ENCODE data around the gene HSDL1. TPM values are rescaled to one million over a fixed set of nuclear protein-coding genes. Genes with fewer than 3 reads are reported as not detected.

The HSDL1 gene
- total RNA-seq, 1 donor from 2014 or later, result 29.2 TPM

GRCh38 chr16:84132527-84133285, 12.3 kb downstream of the HSDL1 start:
- Histone ChIP-seq H3K4me2 (ENCODE audit: low read length) (no peak overlapping the region), H3K27me3 (ENCODE audit: insufficient read depth, low read length) (no peaks in the 10 kb centered on the region), H3K27ac (ENCODE audit: low read depth, low read length) (no peak overlapping the region), H3K36me3 (ENCODE audit: insufficient read depth, low read length) (no peaks in the 10 kb centered on the region), H3K4me1 (ENCODE audit: insufficient read depth, low read length) (peaks cover 3% of the 10 kb centered on the region), H3K9ac (ENCODE audit: low read length) (no peak overlapping the region), H3K9me3 (ENCODE audit: insufficient read depth, low read depth, low read length) (no peaks in the 10 kb centered on the region), H2AFZ (ENCODE audit: low read depth, low read length) (no peak overlapping the region), H3K4me3 (ENCODE audit: insufficient read depth, low read depth, low read length) (no peak overlapping the region), H3K79me2 (ENCODE audit: insufficient read depth, low read length) (peaks cover 25% of the 10 kb centered on the region), H4K20me1 (ENCODE audit: insufficient read depth, low read length) (peaks cover 22% of the 10 kb centered on the region)
- DNase-seq (ENCODE audit: low read depth) (no peak), FAIRE-seq (no peak)
- Mint-ChIP-seq H3K36me3 (ENCODE audit: low read depth, unreplicated experiment) (peaks cover 5% of the 10 kb centered on the region), H3K27me3 (ENCODE audit: low read depth, unreplicated experiment) (no peaks in the 10 kb centered on the region), H3K4me3 (ENCODE audit: unreplicated experiment) (no peak overlapping the region), H3K9me3 (ENCODE audit: unreplicated experiment) (no peaks in the 10 kb centered on the region), H3K4me1 (ENCODE audit: low read depth, unreplicated experiment) (peaks cover 15% of the 10 kb centered on the region), H3K27ac (ENCODE audit: unreplicated experiment) (no peak overlapping the region)
- TF ChIP-seq, protein P1, sequence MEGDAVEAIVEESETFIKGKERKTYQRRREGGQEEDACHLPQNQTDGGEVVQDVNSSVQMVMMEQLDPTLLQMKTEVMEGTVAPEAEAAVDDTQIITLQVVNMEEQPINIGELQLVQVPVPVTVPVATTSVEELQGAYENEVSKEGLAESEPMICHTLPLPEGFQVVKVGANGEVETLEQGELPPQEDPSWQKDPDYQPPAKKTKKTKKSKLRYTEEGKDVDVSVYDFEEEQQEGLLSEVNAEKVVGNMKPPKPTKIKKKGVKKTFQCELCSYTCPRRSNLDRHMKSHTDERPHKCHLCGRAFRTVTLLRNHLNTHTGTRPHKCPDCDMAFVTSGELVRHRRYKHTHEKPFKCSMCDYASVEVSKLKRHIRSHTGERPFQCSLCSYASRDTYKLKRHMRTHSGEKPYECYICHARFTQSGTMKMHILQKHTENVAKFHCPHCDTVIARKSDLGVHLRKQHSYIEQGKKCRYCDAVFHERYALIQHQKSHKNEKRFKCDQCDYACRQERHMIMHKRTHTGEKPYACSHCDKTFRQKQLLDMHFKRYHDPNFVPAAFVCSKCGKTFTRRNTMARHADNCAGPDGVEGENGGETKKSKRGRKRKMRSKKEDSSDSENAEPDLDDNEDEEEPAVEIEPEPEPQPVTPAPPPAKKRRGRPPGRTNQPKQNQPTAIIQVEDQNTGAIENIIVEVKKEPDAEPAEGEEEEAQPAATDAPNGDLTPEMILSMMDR (IDR thresholded peaks at IDR 0.05; ENCODE audit: insufficient read depth, low read depth, low read length), result no peak
- TF ChIP-seq EZH2 (IDR thresholded peaks at IDR 0.05; ENCODE audit: insufficient read depth, low read length), result no peak

DNA sequence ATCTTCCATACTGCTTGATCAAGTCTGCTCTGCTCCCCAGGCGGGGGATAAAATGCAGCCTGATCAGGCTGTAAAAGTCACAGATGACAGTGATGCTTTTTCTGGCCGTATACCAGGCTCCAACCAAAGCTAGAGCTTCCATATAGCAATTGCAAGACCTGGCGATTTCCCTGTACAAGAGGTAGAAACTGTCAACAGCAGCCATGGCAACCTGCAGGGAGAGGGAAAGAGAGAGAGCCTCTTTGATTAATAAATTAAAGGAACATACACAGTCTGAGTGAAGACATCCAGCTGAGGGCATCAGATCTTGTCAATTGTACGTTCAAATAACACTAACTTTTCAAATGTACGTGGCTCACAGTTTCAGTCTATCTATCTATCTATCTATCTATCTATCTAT, 13.9 kb downstream of the HSDL1 start:
- H3K9ac ChIP-seq (ENCODE audit: low read length), result no peak overlapping the region
- no peaks in the 10 kb centered on the region for H3K9me3 Mint-ChIP-seq (ENCODE audit: unreplicated experiment)
- no peak overlapping the region for H3K27ac Mint-ChIP-seq (ENCODE audit: unreplicated experiment)

More for the DNA sequence above, 13.9 kb downstream of the HSDL1 start:
- DNase-seq (ENCODE audit: low read depth), result no peak
- Histone ChIP-seq H3K9me3 (ENCODE audit: insufficient read depth, low read depth, low read length) (no peaks in the 10 kb centered on the region), H3K4me3 (ENCODE audit: insufficient read depth, low read depth, low read length) (no peak overlapping the region), H3K27me3 (ENCODE audit: insufficient read depth, low read length) (no peaks in the 10 kb centered on the region), H2AFZ (ENCODE audit: low read depth, low read length) (no peak overlapping the region), H3K79me2 (ENCODE audit: insufficient read depth, low read length) (peaks cover 11% of the 10 kb centered on the region), H3K4me1 (ENCODE audit: insufficient read depth, low read length) (peaks cover 3% of the 10 kb centered on the region), H4K20me1 (ENCODE audit: insufficient read depth, low read length) (peaks cover 7% of the 10 kb centered on the region), H3K27ac (ENCODE audit: low read depth, low read length) (no peak overlapping the region), H3K4me2 (ENCODE audit: low read length) (no peak overlapping the region), H3K36me3 (ENCODE audit: insufficient read depth, low read length) (no peaks in the 10 kb centered on the region)
- no peak for FAIRE-seq
- Mint-ChIP-seq H3K4me1 (ENCODE audit: low read depth, unreplicated experiment) (peaks cover 3% of the 10 kb centered on the region), H3K4me3 (ENCODE audit: unreplicated experiment) (no peak overlapping the region), H3K36me3 (ENCODE audit: low read depth, unreplicated experiment) (peaks cover 8% of the 10 kb centered on the region), H3K27me3 (ENCODE audit: low read depth, unreplicated experiment) (no peaks in the 10 kb centered on the region)
- TF ChIP-seq, protein P1 (IDR thresholded peaks at IDR 0.05; ENCODE audit: insufficient read depth, low read depth, low read length), result no peak
- TF ChIP-seq EZH2 (IDR thresholded peaks at IDR 0.05; ENCODE audit: insufficient read depth, low read length), result no peak

Measured in astrocyte (in vitro differentiated cells and primary cell).